T47D (cell line): ENCODE measurements around the gene TMED9.
"Not testable (repeated sequence)": the region's sequence is repeated elsewhere in the genome, so short reads cannot be mapped to it uniquely, and the experiment has no call there.

Source experiments
- DNase-seq, 2 experiments: peaks; one replicate each; pipeline versions ENCODE4 v3.0.0 to v3.0.0-alpha.2; 2011 to 2012; ENCODE audit warnings: low read depth in 1 of 2, low spot score in 1 of 2
- JUND ChIP-seq: IDR thresholded peaks from 2 replicates; pipeline ENCODE4 v1.6.1; 2012; ENCODE audit warnings: low read depth
- in situ Hi-C: cut with HindIII; loops from 2 replicates; pipeline ENCODE4 v1.10.0; 2016; ENCODE audit warnings: low sequenced_read_pairs, low pct_unique_long_range_greater_than_20kb

TMED9 gene

DNA sequence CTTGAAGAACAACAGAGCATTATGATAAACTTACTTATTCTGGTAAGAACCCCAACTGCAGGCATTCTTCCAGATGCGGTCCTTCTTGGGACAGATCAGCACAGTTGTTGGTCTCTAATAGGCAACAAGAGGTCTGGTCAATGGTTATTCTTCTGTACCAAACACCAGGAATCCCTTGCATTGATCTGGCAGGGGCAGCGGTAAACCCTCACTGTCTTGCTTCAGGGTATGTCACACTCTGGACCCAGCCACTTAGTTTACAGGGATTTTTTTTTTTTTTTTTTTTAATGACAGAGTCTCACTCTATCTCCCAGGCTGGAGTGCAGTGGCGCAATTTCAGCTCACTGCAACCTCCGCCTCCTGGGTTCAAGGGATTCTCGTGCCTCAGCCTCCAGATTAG is 36.3 kb upstream of the TMED9 start:
- no peak for TF ChIP-seq JUND
- DNase-seq, result no peak
- in situ Hi-C loops, result no loop called here

DNA sequence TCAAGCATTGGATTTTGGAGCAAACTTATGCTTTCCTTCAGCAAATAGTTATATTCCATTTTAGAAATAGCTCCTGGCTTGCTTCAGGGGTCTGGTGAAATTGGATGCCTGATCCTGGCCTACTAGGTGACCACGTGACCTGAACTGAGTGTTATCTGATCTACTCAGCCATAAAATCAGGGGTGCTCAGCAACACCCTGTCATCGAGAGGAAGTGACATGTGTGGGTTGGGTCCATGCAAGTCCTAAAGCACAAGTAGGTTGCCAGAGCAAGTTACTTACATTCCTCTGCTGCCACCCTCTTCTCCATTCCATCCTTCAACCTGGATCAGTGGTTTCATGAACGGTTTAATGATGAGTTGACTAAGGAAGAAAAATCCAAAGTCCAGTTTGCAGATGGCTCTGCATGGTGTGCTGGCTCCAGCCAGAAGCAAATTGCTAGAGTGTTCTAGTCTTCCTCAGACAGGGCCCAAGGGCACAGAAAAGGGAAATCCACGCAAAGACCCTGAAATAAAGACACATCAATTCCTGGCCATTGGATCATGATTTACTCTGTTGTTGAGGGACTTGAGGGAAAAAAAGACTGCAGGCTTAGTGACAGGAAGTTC is 34.9 kb upstream of the TMED9 start:
- DNase-seq, result no peak
- in situ Hi-C loops, result no loop called here
- no peak for TF ChIP-seq JUND

DNA sequence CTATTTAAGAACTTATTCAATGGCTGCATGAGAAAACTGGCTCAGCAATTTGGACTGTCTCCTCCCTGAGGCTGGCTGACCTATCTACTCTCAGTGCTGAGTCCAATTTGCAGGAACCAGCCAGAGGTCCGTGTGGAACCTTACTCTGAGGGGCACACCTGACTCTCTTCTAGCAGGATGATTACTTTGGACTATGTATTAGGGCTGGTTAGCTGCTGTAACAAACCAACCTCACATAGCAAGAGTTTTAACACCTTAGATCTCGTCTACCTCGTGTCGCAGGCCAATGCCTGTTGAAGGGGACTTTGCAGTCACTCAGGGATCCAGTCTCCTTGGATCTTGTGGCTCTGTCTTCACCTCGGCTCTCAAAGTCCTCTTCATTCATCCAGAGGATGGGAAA is 34.2 kb upstream of the TMED9 start:
- TF ChIP-seq JUND, result no peak
- in situ Hi-C loops, result no loop called here
- DNase-seq, result no peak

DNA sequence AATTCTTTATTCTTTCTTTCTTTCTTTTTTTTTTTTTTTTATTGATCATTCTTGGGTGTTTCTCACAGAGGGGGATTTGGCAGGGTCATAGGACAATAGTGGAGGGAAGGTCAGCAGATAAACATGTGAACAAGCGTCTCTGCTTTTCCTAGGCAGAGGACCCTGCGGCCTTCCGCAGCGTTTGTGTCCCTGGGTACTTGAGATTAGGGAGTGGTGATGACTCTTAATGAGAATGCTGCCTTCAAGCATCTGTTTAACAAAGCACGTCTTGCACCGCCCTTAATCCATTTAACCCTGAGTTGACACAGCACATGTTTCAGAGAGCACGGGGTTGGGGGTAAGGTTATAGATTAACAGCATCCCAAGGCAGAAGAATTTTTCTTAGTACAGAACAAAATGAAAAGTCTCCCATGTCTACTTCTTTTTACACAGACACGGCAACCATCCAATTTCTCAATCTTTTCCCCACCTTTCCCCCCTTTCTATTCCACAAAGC is 32.5 kb upstream of the TMED9 start:
- DNase-seq, in situ Hi-C loops: not testable (repeated sequence)

DNA sequence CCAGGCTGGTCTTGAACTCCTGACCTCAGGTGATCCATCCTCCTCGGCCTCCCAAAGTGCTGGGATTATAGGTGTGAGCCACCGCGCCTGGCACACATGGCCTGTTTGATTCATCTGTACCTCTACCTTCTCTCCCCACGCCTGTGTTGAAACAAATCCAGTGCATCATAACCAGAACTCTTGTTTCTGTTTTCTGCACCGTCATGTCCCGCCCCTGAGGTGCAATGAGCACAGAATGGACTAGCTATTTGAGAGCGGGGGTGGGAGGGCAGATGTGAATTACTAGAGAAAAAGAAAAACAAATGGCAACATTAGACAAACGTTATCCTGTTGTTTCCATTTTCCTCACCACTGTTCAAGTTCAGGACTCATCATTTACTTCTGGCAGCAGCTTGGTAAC is 27.0 kb upstream of the TMED9 start:
- in situ Hi-C loops, result no loop called here
- no peak for DNase-seq
- no peak for TF ChIP-seq JUND

DNA sequence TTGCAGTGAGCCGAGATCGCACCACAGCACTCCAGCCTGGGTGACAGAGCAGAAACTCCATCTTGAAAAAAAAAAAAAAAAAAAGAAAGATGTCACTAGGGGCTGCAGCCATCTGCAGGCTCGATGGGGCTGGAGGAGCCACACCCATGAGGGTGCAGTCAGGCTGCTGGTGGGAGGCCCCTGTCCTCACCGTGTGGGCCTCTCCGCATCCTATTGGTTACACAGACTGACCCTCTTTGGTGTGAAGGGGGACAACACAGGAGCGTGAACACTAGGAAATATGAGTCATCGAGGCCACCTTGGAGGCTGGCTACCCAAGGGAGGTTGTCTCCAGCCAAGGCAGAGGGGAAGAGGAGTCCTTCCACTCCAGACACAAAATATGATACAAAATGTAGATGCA is 23.7 kb upstream of the TMED9 start:
- no peak for TF ChIP-seq JUND
- in situ Hi-C loops, result no loop called here
- DNase-seq, result no peak

DNA sequence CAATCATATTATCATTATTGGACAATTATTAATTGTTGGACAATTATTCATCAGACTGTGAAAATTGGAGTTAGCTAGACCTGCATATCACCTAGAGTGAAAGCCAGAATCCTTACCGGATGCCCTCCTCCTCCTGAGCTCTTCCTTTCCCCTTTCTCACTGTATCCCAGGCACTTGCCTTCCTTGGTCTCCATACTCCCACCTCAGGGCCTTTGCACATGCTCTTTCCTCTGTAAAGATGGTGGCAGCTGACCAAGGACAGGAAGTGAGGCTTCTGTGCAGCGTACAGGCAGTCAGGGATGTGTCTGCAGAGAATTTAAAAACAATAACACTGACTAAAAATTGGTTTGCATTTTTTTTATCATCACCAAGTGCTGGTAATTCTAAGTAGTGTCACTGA is 22.1 kb upstream of the TMED9 start:
- TF ChIP-seq JUND, result no peak
- in situ Hi-C loops, result no loop called here

DNA sequence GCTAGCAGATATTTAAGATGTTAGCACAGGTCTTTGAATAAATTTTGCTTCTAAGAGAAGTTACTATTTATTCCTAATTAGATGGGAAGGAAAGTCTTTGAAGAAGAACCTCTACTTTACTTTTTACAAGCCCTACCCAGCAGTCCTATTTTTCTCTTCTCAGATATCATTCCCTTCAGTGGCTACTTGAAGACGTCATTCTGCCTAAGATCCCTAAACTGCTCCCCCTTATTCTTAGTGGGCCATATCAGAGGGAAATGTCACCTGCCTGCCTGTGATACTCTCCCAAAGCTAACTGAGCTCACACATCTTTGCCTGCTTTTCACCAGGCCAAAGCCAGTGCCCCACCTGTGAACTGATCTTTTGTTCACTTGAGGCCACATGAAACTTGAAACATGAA is 16.5 kb upstream of the TMED9 start:
- TF ChIP-seq JUND, result no peak
- in situ Hi-C loops, result no loop called here
- DNase-seq, result no peak

More for the DNA sequence above, 22.1 kb upstream of the TMED9 start:
- no peak for DNase-seq

DNA sequence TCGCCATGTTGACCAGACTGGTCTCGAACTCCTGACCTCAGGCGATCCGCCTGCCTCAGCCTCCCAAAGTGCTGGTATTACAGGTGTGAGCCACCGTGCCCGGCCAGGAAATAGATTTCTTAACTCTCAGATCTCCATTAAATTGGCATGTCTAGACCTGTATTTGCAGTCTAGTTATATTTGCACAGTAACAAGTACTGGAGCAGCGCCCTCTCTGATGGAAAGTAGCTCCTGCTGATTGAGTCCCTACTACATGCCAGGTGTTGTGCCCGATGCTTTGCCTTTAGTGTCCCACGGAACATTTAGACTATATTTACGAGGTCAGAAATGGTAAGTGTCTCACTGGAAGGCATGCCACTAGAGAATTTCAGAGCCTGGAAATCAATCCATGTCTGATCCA is 15.8 kb upstream of the TMED9 start:
- TF ChIP-seq JUND, result no peak
- in situ Hi-C loops, result no loop called here
- DNase-seq, result peak in 1 of 2 experiments; percentile 53

DNA sequence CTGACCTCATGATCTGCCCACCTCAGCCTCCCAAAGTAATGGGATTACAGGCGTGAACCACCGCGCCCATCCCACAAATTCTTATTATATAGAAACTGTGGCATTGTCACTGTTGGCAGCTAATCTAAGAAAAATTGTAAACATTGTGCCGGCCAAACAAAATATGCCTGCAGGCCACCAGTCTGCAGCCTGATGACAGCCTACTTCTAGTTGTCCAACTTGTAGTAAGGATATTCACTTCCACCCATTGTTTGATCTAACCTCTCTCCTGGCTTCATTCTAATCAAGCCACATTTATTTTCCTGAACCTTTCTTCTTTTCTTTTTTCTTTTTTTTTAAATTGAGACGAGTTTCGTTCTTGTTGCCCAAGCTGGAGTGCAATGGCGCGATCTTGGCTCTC is 13.7 kb upstream of the TMED9 start:
- DNase-seq, result peak in 1 of 2 experiments; percentile 44
- in situ Hi-C loops, result no loop called here
- no peak for TF ChIP-seq JUND

DNA sequence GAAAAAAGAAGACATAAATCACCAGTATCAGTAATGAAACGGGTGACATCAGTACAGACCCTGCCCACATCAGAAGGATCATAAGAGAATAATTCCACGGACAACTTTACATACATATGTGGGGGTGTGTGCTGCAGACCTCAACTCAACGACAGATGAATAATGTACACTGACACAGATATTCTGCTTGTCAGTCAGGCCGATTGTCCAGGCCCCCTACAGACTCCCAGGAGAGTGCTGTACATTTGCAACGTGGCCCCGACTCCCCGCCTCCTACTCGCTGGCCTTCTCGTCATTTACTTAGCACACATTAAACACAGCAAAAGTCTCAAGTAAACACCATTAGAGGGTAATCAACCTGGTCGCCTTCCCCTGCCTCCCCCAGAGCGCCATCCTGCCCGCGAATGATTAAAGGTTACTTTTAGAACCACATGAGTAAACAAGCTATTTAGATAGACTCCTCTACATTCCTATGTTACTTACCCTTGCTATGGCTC is 3.5 kb upstream of the TMED9 start:
- DNase-seq, result no peak
- in situ Hi-C loops, result no loop called here

DNA sequence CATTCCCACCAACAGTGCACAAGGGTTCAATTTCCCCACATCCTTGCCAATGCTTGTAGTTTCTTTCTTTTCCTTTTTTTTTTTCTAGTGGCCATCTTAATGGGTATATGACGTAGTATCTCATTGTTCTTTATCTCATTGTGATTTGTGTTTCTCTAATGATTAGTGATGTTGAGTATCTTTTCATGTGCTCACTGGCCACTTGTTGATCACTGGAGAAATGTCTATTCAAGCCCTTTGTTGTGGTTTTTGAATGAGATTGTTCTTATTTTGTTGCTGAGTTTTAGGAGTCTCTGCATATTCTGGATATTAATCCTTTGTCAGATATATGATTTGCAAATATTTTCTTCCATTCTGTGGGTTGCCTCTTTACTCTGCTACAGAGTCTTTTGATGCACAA is 1.6 kb upstream of the TMED9 start:
- no peak for TF ChIP-seq JUND
- in situ Hi-C loops, result no loop called here
- no peak for DNase-seq

More for the DNA sequence above, 3.5 kb upstream of the TMED9 start:
- TF ChIP-seq JUND, result no peak

DNA sequence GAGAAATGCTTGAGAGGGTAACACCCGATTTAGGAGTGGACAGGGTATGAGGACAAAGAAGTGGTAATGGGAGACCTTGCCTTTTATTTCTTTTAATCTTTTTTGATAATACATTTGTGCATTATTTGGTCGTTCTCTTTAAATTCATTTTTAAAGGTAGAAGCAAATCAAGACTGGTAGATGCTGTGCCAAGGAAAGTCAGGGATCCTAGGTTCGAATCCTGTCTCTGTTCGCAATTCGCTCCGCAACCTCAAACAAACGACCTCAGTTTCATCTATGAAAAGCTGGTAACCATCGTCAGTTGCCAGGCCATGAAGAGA is 353 bp upstream of the TMED9 start:
- in situ Hi-C loops, result no loop called here
- TF ChIP-seq JUND, result no peak

DNA sequence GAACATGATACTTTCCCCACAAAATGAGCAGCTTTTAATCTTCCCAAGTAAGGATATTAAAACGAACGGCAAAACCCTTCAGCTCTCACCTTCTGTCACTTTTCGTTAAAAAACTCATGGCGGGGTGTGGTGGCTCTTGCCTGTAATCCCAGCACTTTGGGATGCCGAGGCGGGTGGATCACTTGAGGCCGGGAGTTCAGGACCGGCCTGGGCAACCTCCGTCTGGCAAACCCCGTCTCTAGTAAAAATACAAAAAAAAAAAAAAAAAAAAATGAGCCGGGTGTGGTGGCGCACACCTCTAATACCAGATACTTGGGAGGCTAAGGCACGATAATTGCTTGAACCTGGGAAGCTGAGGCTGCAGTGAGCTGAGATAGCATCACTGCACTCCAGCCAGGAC is 902 bp downstream of the TMED9 start:
- no peak for DNase-seq
- no peak for TF ChIP-seq JUND
- in situ Hi-C loops, result no loop called here

More for the DNA sequence above, 353 bp upstream of the TMED9 start:
- no peak for DNase-seq
